NCI-H2107 (cell line): ENCODE results near the gene ANKFY1.
A peak's percentile ranks its signal among the peaks of the same experiment; 100 is the strongest.
"Not testable (repeated sequence)": the region's sequence is repeated elsewhere in the genome, so short reads cannot be mapped to it uniquely, and the experiment has no call there.

Source experiments
- DNase-seq: peaks from one replicate; lab custom pipeline; 2025; lab: John Stamatoyannopoulos, UW

The ANKFY1 gene

DNA sequence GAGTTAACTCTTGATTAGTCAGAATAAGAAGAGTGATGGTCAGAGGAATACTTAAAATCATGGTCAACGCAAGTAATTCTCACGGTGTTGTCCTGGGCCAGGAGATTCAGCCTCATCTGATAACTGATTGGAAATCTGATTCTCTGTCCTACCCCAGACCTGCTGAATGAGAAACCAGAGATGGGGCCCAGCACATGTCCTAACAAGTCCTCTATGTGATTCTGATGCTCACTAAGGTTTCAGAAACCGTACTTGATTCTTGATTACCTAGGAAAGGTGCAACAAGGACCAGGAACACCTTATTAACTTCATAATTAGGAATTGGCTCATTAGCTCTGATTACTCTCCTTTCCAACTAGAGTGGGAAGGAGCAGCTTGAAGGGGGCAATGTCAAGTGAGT lies 44.5 kb downstream of the ANKFY1 start:
- no peak for DNase-seq

GRCh38 chr17:4215882-4216570 lies 47.8 kb downstream of the ANKFY1 start:
- peak; percentile 59 for DNase-seq

DNA sequence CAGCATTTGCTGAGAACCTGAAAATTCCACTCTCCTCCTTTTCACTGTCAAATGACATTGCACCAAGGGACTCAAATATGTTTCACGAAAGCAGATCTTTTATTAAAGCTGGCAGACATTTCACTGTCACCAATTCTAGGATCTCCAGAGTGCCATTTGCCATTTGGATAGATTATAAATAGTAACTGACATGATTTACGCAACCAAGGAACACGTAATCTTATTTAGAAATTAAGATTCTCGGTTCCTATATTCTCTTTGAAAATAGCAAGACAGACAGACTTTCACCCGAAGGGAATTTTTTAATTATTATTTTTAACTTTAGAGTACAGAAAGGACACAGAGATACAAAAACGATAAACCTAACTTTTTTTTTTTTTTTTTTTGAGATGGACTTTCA lies 49.6 kb downstream of the ANKFY1 start:
- DNase-seq, result no peak

GRCh38 chr17:4209611-4210010 lies 54.2 kb downstream of the ANKFY1 start:
- DNase-seq, result no peak

DNA sequence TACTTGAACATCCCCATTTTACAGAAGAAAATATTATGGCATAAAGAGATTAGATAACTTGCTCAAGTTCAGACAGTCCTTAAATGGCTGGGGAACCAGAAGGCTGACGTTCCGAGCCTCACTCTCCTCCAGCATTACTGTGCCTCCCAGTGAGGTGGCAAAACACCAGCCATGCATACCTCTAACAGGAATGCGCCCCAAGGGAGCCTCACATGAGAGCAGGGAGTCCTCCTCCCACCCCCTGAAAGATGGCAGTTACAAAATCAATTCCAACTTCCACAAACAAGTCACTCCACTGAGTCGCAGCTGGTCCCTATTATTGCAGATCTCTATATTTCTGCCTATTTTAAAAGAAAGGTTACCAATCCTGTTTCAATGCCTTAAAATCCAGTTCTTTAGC lies 55.5 kb downstream of the ANKFY1 start:
- DNase-seq, result no peak

- DNase-seq, result no peak
Observed at GRCh38 chr17:4206962-4207361, 56.8 kb downstream of the ANKFY1 start.

DNA sequence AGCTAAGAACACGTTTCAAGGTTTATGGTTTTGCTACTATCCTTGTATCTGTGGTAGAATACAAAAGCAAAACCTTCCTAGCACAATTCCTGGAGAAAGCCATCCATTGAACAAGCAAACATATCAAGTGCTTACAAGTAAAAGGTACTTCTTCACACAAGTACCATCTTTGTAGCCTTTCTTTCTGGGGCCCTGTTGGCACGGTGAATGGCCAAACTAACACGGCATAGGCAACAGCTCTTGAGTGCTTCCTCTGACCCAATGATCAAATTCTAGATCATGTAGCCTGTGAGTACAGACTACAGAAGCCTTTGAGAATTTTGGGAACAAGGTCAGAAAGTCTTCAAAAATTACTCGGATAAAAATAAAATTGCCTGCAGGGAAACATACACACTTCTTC lies 57.9 kb downstream of the ANKFY1 start:
- no peak for DNase-seq

DNA sequence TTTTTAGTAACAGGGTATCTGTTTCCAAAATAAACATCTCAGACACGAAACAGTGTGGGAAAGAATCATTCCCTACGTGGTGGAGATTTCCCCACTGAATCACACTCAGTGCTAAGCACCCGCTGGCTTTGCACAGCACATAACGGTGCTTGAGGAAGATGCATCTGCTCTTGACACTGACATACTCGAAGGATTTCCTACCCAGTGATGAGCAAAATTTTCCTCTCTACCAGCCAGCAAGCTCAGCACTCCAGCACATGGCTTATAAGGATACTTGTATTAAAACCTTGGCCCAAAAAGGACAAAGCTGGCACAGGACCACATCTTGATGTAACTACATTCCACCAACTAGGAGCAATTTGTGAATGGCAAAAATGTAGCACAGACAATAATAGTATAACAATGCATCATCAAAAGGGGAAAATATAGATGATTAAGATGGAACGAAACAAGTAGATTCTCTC lies 59.0 kb downstream of the ANKFY1 start:
- no peak for DNase-seq

GRCh38 chr17:4204190-4204589 lies 59.6 kb downstream of the ANKFY1 start:
- no peak for DNase-seq

- no peak for DNase-seq
Observed at GRCh38 chr17:4201226-4201625, 62.6 kb downstream of the ANKFY1 start.

DNA sequence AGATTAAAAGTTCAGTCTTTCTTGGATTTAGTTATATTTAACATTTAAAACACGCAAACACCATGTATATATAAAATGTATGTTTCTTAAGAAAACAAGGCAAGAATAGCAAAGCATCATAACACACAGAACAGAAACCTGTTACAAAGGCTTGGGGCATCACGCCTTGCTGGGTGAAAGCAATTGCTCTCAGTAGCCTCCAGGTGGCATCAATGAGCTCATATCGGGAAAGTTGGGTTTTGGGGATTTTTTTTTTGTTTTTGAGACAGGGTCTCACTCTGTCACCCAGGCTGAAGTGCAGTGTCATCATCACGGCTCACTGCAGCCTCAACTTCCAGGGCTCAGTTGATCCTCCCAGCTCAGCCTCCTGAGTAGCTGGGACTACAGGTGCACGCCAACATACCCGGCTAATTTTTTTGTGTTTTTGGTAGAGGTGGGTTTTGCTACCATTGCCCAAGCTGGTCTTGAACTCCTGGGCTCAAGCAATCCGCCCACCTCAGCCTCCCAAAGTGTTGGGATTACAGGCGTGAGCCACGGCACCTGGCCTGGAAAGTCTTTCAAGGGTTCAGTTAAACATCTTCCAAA lies 63.9 kb downstream of the ANKFY1 start:
- DNase-seq, result no peak

GRCh38 chr17:4198995-4199394 lies 64.8 kb downstream of the ANKFY1 start:
- DNase-seq, result no peak

DNA sequence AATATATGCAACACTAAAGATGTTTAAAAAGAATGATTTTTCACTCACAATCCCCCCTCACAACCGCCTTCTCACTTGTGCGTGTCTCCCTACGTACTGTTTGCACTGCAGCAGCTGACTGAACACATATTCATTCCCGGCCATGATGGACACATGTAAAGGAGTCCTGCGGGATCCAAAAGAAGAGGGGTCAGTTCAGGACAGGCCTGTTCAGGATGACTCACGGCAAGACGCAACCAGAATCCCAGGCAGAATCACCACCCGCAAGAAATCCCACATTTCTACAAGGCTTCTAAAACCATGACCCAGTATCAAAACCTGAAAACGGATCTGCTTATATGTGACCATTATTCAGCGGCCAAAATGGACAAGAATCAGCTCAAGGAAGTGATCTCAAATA lies 68.5 kb downstream of the ANKFY1 start:
- DNase-seq, result no peak

DNA sequence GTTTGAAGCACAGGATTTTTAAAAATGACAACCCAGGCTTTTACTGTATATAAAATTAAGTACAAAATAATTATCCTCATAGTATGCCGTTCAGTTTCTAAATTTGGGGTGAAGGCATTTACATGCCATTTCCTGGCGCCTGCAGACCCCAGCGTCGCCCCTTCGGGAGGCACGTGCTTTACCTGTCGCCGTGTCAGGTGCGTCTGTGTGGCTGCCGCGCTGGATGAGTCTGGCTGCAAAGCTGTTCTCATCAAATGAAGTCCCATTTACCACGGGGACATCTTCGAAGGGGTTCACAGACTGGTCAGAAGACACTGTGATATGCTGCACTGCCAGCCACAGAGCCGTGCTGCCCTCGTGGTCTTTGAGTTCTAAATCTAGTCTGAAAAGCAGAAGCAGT lies 69.0 kb downstream of the ANKFY1 start:
- no peak for DNase-seq

GRCh38 chr17:4190791-4191190 lies 73.0 kb downstream of the ANKFY1 start:
- not testable (repeated sequence) for DNase-seq

DNA sequence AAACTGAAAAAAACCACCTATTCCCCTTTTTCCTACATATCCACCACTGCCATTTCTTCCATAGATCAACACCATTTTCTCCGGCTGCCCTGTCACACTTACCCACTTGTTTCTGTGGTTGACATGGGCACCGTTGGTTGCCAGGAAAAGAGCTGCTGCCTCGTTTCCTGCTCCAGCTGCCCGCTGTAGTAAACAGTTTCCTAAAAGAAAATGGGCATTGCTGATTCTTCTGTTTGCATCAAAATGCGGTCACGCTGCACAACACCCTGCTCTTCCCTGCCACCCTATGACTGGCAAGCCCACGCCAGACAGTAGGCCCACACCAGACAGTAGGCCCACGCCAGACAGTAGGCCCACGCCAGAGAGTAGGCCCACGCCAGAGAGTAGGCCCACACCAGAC lies 74.5 kb downstream of the ANKFY1 start:
- no peak for DNase-seq

- DNase-seq, result no peak
Observed at GRCh38 chr17:4188076-4188475, 75.7 kb downstream of the ANKFY1 start.

GRCh38 chr17:4187076-4187475 lies 76.7 kb downstream of the ANKFY1 start:
- DNase-seq, result no peak

DNA sequence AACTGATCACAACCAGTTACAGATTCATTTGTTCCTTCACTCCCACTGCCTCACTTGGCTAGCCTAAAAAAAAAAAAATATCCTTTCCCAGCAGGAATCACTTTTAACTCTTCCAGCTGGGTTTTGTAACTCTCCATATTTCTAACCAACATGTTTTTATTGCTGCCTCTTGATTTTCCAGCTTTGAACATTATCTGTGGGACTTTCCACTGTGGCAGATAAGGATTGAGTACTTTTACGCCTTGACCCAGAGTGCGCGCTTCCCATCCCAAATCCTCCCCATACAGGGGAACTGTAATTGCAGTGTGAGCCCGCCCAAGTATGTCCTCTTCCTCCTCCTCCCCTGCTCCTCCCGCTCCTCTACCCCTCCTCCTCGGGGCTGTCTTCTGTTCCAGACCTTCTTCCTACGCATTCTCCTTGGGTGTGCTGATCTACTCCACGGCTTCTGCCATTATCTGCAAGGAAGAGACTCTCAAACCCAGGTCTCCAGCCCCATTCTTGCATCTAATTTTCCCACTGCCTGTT lies 77.4 kb downstream of the ANKFY1 start:
- DNase-seq, result no peak

DNA sequence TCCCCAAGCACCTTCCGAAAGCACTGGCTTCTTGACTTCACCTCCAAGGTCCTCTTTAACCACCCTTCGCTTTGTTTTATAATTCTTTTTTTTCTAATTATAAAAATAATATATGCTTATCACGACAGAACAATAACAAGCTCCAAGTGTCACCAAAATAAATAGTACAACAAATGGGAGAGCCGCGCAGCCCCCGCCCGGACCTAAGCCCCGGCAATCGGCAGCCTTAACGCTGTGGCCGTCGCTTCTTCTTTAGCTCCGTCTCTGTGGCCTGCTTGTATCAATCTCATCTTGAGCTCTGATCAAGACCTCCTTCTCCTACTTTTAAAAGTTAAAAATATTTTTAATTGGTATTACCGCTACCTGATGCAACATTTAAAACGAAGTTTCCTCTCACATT lies 78.1 kb downstream of the ANKFY1 start:
- no peak for DNase-seq

- DNase-seq, result no peak
Observed at GRCh38 chr17:4184811-4185210, 79.0 kb downstream of the ANKFY1 start.

DNA sequence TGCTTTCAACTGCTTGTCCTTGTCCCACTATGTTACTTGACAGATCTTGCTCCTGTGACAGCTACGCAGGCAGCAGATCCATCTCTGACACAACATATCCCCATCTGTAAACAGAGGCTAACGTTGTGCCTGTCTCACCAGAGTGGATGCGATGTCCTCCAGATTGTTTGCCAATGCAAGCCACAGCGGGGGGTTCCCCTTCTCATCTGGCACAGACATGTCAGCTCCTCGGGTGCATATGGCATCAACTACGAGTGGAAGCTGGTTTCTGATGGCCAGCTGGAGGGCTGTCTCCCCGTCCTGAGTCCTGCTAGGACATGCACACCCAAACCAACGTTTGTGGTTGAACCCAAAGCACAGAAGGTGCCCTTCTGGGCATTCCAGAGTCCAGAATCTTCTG lies 81.7 kb downstream of the ANKFY1 start:
- no peak for DNase-seq

- DNase-seq, result no peak
Observed at GRCh38 chr17:4180791-4181190, 83.0 kb downstream of the ANKFY1 start.

DNA sequence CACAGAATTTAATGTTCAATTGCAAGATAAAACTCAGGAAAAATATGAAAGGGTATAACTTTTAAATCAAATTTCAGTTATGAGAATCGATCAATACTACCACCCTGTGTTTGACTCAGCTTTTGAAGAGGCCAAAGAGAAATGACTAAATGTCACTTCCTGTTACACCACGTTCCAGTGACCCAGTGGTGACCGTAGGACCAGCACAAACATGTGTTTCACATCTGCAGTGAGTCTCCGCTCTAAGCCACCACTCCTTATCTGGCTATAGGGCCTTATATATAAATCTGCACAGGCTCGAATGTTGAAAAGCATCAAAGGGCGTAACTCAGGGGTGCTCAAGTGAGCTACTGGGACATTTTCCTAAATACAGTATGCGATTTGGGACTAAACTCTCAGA lies 84.7 kb downstream of the ANKFY1 start:
- DNase-seq, result no peak
